NOMO-1 treated with dmso at 0.1 percent for 144 hours (cell line): Measurements from ENCODE around the gene HMGN1.
A peak's percentile ranks its signal among the peaks of the same experiment; 100 is the strongest.
"Not testable (repeated sequence)": the region's sequence is repeated elsewhere in the genome, so short reads cannot be mapped to it uniquely, and the experiment has no call there.

ENCODE experiments used
- DNase-seq: peaks from one replicate; lab custom pipeline; 2025; ENCODE audit not compliant: unreplicated experiment; lab: John Stamatoyannopoulos, UW

Gene HMGN1

GRCh38 chr21:39369896-39370288 is 21.0 kb upstream of the HMGN1 start:
- not testable (repeated sequence) for DNase-seq

DNA sequence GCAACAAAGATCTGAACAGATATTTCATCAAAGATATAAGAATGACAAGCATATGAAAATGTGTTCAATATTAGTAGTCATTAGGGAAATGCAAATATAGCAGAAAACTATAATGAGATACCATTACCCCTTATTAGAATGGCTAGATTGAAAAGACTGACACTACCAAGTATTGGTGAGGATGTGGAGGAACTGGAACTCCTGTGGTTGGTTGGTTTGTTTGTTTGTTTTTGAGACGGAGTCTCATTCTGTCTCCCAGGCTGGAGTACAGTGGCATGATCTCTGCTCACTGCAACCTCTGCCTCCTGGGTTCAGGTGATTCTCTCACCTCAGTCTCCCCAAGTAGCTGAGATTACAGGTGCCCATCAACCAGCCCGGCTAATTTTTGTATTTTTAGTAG is 18.9 kb upstream of the HMGN1 start:
- no peak for DNase-seq

DNA sequence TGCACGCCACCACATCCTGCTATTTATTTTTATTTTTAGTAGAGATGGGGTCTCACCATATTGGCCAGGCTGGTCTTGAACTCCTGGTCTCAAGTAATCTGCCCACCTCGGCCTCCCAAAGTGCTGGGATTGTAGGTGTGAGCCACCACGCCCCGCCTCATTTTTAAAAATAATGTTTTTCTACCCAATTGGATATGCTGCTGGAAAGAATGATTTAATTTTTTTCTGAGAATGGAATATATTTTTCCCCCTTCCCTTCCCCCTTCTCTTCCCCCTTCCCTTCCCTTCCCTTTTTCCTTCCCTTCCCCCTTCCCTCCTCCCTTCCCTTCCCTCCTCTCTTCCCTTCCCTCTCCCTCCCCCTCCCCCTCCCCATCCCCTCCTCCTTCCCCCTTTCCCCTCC is 17.7 kb upstream of the HMGN1 start:
- DNase-seq: no peak

DNA sequence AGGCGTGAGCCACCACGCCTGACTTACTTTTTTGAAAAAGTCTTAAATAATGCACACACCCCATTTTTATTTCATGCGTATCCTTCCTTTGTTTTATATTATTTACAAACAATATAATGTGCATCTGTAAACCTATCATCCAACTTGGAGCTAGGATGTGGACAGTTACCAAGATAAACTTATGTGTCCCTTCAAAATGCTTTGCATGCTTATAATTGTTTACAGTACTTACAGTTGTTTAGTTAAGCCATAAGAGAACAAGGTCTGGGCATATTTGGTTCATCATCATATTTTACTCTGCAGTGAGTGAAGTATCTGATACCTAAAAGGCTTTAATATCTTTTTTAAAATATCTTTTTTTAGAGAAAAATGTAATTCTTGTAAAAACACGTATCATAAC is 16.1 kb upstream of the HMGN1 start:
- DNase-seq: no peak

GRCh38 chr21:39363607-39364555 is 15.0 kb upstream of the HMGN1 start:
- DNase-seq: no peak

- DNase-seq: no peak
Measured at GRCh38 chr21:39362733-39363132, 13.8 kb upstream of the HMGN1 start.

GRCh38 chr21:39359382-39359781 is 10.5 kb upstream of the HMGN1 start:
- no peak for DNase-seq

- DNase-seq: no peak
Measured at GRCh38 chr21:39353295-39353694, 4.4 kb upstream of the HMGN1 start.

GRCh38 chr21:39350094-39351005 is 1.5 kb upstream of the HMGN1 start:
- DNase-seq: no peak

GRCh38 chr21:39349211-39350093 is 564 bp upstream of the HMGN1 start:
- peak; percentile 92 for DNase-seq

- no peak for DNase-seq
Measured at GRCh38 chr21:39348040-39348354, 891 bp downstream of the HMGN1 start.

DNA sequence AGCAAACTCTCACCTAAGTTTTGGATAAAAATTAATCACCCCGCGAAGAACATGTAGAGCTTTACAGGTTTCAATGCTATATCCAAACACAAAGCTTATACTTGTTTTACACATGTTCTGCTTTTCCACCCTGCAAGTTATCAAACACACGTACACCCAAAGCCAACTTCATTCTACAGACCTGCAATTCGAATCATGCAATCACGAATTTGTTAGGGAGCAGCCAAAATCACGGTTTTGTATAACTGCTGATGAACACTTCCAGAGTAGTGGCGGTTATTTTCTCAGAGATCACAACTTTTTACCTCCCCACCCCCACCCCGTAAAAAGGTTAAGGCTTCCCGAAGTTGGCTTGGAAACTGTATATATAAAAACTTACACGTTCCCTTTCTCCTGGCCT is 1.4 kb downstream of the HMGN1 start:
- DNase-seq: no peak

DNA sequence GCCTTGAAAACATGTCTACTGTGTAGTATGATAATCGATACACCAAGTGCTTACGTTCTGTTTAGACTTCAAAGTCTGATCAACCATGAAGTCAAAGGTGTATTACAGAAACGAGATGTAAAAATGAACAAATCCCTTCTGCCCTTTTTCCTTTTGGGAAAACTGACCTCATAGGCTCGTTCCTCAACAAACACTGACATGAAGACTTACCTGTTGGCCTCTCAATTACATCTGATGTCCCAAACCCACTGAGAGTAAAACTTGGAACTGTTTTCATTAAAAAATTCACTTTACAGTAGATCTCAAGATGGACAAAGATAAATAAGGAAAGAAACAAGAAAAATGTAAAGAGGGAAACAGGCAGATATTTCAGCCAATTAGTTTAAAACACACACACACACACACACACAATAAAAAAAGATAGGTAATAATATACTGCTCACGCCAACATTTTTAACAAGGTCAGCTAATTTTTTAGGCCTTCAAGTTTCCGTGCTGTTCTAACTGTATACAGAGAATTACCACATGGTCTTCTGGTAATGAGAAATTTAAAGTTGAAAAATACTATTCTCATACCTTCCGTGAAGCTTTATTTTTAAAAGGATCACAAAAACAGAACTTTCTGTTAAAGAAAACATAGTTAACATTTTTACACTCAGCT is 2.1 kb downstream of the HMGN1 start:
- DNase-seq: no peak

- no peak for DNase-seq
Measured at GRCh38 chr21:39346206-39346605, 2.7 kb downstream of the HMGN1 start.

GRCh38 chr21:39345440-39345839 is 3.4 kb downstream of the HMGN1 start:
- no peak for DNase-seq

GRCh38 chr21:39344848-39345247 is 4.0 kb downstream of the HMGN1 start:
- no peak for DNase-seq

- no peak for DNase-seq
Measured at GRCh38 chr21:39341249-39341923, 7.5 kb downstream of the HMGN1 start.

- DNase-seq: no peak
Measured at GRCh38 chr21:39340687-39341086, 8.2 kb downstream of the HMGN1 start.

DNA sequence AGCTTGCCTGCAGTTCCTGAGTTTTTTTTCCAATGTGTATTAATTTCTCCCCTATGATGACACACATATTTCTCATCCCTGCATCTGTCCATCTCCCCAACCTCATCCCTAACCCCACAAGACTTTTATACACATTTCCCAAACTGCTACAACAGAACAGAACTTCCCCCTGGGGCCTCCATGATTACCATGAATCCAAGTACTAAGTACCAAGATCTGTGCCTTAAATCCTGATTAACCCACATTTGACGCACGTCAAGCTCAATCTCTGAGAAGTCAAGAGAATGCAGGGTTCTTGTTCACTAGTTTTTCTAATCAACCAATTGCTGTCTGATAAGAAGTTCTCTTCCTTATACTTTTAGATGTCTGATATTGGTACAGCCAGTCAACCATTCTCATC is 9.7 kb downstream of the HMGN1 start:
- no peak for DNase-seq

DNA sequence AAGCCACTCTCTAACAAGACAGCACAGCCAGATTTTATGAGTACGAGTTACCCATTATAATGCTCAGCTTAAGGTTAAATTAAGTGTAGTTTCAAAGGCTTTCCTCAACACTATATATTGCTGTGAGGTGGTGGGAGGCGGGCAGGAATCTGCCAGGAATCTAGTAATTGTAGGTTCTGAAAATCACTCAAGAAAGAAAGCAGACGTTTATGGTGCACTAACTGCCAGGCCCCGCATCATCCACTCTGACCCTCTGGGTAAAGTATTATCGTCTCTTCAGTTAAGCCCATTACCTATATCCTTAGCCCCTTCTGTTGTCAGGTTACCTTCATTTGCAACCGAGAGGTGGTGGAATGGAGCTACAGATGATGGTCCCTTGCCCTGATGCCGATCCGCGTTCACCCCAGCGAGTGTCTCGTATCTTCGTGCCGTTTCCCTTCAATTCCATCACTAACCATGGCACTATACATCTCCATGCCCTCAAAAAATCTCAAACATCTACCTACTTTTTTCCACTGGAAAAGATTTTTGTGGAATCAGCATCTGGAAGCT is 12.4 kb downstream of the HMGN1 start:
- DNase-seq: no peak
